Adipocyte (in vitro differentiated cells): ENCODE data around the gene PRLH.
A peak's percentile ranks its signal among the peaks of the same experiment; 100 is the strongest.

Experiments used
- DNase-seq: peaks from one replicate; pipeline ENCODE4 v3.0.0-alpha.2; 2015; ENCODE audit warnings: low read depth
- H3K27me3 ChIP-seq: replicated peaks from 2 replicates; pipeline ENCODE4 v1.7.0; 2013; ENCODE audit warnings: mild to moderate bottlenecking, low read length, moderate library complexity; ENCODE audit not compliant: control insufficient read depth, insufficient read depth
- H3K36me3 ChIP-seq: 2 replicates; pipeline ENCODE4 v1.7.0; 2013; ENCODE audit warnings: low read length, mild to moderate bottlenecking, moderate library complexity; ENCODE audit not compliant: control insufficient read depth, insufficient read depth, severe bottlenecking
- H3K4me1 ChIP-seq: 2 replicates; pipeline ENCODE4 v1.7.0; 2013; ENCODE audit warnings: mild to moderate bottlenecking, low read length, moderate library complexity; ENCODE audit not compliant: control insufficient read depth, insufficient read depth
- H3K4me3 ChIP-seq: 2 replicates; pipeline ENCODE4 v1.7.0; 2013; ENCODE audit warnings: mild to moderate bottlenecking, low read length, moderate library complexity
- H3K9ac ChIP-seq: 2 replicates; pipeline ENCODE4 v1.7.0; 2013; ENCODE audit warnings: mild to moderate bottlenecking, low read length, moderate library complexity
- H3K9me3 ChIP-seq: 2 replicates; pipeline ENCODE4 v1.7.0; 2013; ENCODE audit warnings: mild to moderate bottlenecking, low read length, moderate library complexity; ENCODE audit not compliant: control insufficient read depth

PRLH gene

DNA sequence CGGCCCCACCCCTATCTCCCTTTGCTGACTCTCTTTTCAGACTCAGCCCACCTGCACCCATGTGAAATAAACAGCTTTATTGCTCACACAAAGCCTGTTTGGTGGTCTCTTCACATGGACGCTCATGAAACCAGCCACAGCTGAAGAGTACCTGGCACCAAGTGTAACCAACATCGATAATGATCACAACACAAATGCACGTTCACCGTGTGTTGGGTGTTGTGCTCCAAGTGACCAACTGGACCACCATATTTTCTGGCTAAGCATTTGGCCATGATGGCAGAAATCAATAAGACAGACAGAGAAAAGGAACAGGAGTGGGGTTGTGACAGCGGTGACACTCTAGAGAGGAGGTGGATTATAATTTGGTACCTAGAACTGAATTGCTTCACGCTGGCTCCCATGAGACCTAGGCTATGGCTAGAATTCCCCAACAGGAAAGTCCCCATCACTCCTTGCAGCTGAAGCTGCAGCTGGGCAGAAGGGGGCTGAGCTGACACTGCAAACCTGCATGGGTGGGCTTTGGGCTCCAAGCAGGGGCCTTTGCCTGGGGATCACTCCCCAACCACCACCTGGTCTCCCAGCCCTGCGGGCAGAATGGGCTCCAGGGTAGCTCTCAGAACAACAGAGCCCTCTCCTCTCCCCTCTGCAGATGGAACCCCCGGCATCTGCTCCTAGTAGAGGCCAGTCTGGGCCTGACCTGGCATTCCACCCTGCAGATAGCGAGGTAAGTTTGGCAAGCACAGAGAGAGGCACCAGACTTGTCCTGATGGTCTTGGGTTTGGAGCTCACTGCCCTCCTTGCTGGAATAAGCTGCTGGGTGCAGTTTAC, 46.4 kb downstream of the PRLH start:
- Histone ChIP-seq H3K9me3 (no peaks in the 10 kb centered on the region), H3K4me1 (peaks cover 22% of the 10 kb centered on the region), H3K9ac (no peak overlapping the region), H3K36me3 (no peaks in the 10 kb centered on the region), H3K4me3 (no peak overlapping the region), H3K27me3 (no peaks in the 10 kb centered on the region)
- no peak for DNase-seq

- Histone ChIP-seq H3K9me3 (no peaks in the 10 kb centered on the region), H3K27me3 (no peaks in the 10 kb centered on the region), H3K36me3 (no peaks in the 10 kb centered on the region), H3K4me1 (peaks cover 27% of the 10 kb centered on the region), H3K9ac (no peak overlapping the region), H3K4me3 (no peak overlapping the region)
- DNase-seq = no peak
These were observed 47.3 kb downstream of the PRLH start for GRCh38 chr2:237613679-237614078.

DNA sequence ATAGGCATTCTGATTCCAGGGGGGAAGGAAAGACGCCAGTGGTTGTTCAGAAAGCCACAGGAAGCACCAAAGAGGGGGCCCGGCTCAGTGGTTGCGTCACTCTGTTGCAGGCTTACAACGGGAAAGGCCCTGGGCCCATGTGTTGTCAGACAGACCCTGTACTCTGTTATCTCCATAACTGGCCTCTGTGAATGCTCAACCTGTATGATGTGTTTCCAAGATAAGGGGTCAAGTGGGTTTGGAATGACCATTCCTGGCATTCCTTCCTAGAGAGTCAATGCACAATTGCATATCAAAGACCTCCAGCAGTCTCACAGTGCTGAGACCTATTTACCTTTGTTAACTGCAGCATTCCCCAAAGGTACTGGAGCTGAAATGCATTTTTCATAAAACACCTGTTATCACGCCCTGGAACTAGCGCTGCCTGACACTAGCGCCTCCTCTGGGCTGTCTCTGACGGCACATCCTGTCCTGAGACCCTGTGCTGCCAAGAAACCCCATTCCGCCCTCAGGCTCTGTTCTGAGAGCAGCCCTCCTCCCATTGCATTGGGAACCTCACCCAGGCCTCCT, 47.9 kb downstream of the PRLH start:
- peaks cover 28% of the 10 kb centered on the region for H3K4me1 ChIP-seq
- no peaks in the 10 kb centered on the region for H3K9me3 ChIP-seq
- H3K9ac ChIP-seq = no peak overlapping the region
- H3K4me3 ChIP-seq = no peak overlapping the region
- H3K36me3 ChIP-seq = no peaks in the 10 kb centered on the region
- no peak for DNase-seq
- H3K27me3 ChIP-seq = no peaks in the 10 kb centered on the region

DNA sequence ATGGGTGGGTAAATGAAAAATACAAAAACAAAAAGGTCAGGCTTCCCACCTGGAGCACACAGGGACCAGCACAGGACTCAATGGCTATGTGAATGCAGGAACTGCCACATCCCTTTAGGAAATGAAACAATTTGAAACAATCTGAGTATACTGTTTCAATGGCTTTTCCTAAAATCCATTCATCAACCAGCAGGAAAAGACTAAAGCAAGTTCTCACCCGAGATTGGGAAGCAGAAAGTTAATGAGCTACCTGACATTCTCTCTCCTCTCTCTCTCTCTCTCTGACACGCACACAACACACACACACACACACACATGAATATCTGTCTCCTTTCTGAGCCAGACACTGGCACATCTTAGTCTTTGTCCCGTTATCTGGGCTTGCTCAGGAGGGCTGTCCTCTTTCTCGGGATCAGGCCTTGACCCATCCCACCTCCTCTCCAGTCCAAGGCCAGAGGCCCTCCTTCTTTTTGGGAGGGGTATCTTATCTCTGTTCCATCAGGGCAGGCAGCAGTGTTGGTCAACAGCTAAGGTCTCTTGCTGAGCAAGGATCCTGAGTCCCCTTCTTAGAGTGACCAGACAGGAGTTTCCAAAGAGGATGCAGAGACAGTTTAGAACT, 49.4 kb downstream of the PRLH start:
- H3K36me3 ChIP-seq = no peaks in the 10 kb centered on the region
- no peak for DNase-seq
- H3K4me1 ChIP-seq = peaks cover 28% of the 10 kb centered on the region
- peak overlapping the region; percentile 37 for H3K4me3 ChIP-seq
- no peaks in the 10 kb centered on the region for H3K27me3 ChIP-seq
- peak overlapping the region; percentile 79 for H3K9ac ChIP-seq
- no peaks in the 10 kb centered on the region for H3K9me3 ChIP-seq

DNA sequence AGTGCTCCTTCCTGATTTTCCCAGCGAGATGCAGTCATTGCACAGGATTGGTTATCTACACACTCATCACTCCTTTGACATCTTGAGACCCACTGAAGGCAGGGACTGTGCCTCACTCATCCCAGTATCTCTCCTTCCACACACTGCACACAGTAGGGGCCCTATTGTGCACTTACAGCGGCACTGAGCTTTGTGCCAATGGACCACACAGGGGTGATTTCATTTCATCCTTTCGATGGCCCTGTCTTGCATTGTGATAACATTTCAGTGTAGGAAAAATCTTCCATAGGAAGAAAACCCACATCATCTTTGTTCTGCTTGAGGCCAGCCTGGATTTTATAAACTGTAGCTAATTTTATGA, 50.0 kb downstream of the PRLH start:
- peak overlapping the region; percentile 79 for H3K9ac ChIP-seq
- peaks cover 28% of the 10 kb centered on the region for H3K4me1 ChIP-seq
- peak overlapping the region; percentile 37 for H3K4me3 ChIP-seq
- no peaks in the 10 kb centered on the region for H3K27me3 ChIP-seq
- H3K9me3 ChIP-seq = no peaks in the 10 kb centered on the region
- DNase-seq = no peak
- no peaks in the 10 kb centered on the region for H3K36me3 ChIP-seq
